Keratinocyte (primary cell): ENCODE results near the gene SUPT5H. TPM values are rescaled to one million over a fixed set of nuclear protein-coding genes. Genes with fewer than 3 reads are reported as not detected.

Experiments used
- DNase-seq: peaks from one replicate; pipeline ENCODE4 v3.0.0-alpha.2; 2011; ENCODE audit warnings: low read depth, missing footprints, low spot score
- FAIRE-seq: peaks from 2 replicates; lab custom pipeline; 2011; peaks lifted over from hg19 to GRCh38; lab: Jason Lieb, UNC
- H2AFZ ChIP-seq: 2 replicates; pipeline ENCODE4 v1.6.0; 2012; ENCODE audit warnings: low read length, control low read depth, inconsistent platforms; ENCODE audit not compliant: control insufficient read depth
- H3K27ac ChIP-seq: 2 replicates; pipeline ENCODE4 v1.5.1; 2011; ENCODE audit warnings: low read length; ENCODE audit not compliant: control insufficient read depth, insufficient read depth
- H3K27me3 ChIP-seq: 3 replicates; pipeline ENCODE4 v1.6.0; 2011; ENCODE audit warnings: low read length; ENCODE audit not compliant: control insufficient read depth, insufficient read depth; ENCODE audit errors: extremely low read depth
- H3K36me3 ChIP-seq, 2 experiments: 2 replicates in 1 of 2; 3 replicates in 1 of 2; pipeline ENCODE4 v1.5.1; 2011; ENCODE audit warnings: low read length in 2 of 2, mild to moderate bottlenecking in 1 of 2; ENCODE audit not compliant: control insufficient read depth in 2 of 2, insufficient read depth in 2 of 2; ENCODE audit errors: extremely low read depth in 1 of 2
- H3K4me1 ChIP-seq: 3 replicates; pipeline ENCODE4 v1.5.1; 2011; ENCODE audit warnings: low read length; ENCODE audit not compliant: control insufficient read depth, insufficient read depth; ENCODE audit errors: extremely low read depth
- H3K4me2 ChIP-seq: 3 replicates; pipeline ENCODE4 v1.6.0; 2011; ENCODE audit warnings: low read depth, low read length; ENCODE audit not compliant: control insufficient read depth, insufficient read depth; ENCODE audit errors: extremely low read depth
- H3K4me3 ChIP-seq, 3 experiments: fragments of 200-600 bp in 1 of 3; sonication (generic) in 1 of 3; 2 replicates in 2 of 3; 3 replicates in 1 of 3; pipeline ENCODE4 v1.5.1; 2011 to 2016; ENCODE audit warnings: low read length in 3 of 3, mild to moderate bottlenecking in 3 of 3, control low read depth in 2 of 3, inconsistent platforms in 1 of 3, low read depth in 1 of 3, mixed read lengths in 1 of 3, mixed run types in 1 of 3, moderate library complexity in 1 of 3; ENCODE audit not compliant: control insufficient read depth in 2 of 3, insufficient read depth in 2 of 3; ENCODE audit errors: extremely low read depth in 1 of 3
- H3K79me2 ChIP-seq: 2 replicates; pipeline ENCODE4 v1.6.0; 2012; ENCODE audit warnings: low read length; ENCODE audit not compliant: control insufficient read depth, insufficient read depth
- H3K9ac ChIP-seq: 3 replicates; pipeline ENCODE4 v1.6.0; 2011; ENCODE audit warnings: low read length; ENCODE audit not compliant: control insufficient read depth, insufficient read depth; ENCODE audit errors: extremely low read depth
- H3K9me1 ChIP-seq: 3 replicates; pipeline ENCODE4 v1.6.0; 2011; ENCODE audit warnings: low read length; ENCODE audit not compliant: control insufficient read depth, insufficient read depth; ENCODE audit errors: extremely low read depth
- H3K9me3 ChIP-seq: 2 replicates; pipeline ENCODE4 v1.5.1; 2012; ENCODE audit warnings: low read depth, low read length; ENCODE audit not compliant: control insufficient read depth
- H4K20me1 ChIP-seq: 3 replicates; pipeline ENCODE4 v1.6.0; 2011; ENCODE audit warnings: low read length; ENCODE audit not compliant: control insufficient read depth, insufficient read depth; ENCODE audit errors: extremely low read depth
- EZH2 ChIP-seq: IDR thresholded peaks from one replicate; pipeline ENCODE4 v1.6.1; 2012; ENCODE audit warnings: inconsistent platforms, mild to moderate bottlenecking, low read length, moderate library complexity
- dilution Hi-C: fragments of 300-500 bp; cut with MboI; formaldehyde crosslinking; loops from one replicate; pipeline ENCODE4 v1.7.0; 2020; ENCODE audit warnings: low sequenced_read_pairs; ENCODE audit not compliant: extremely low pct_ligation_motif_present
- polyA plus RNA-seq, 5 experiments: library from polyadenylated mRNA; depleted of rRNA in 3 of 5; stranded (reverse) in 3 of 5; stranded (forward) in 1 of 5; unstranded in 1 of 5; fragments of >200 nt; gene quantifications; 1 replicate in 1 of 5; 2 replicates in 3 of 5; 3 replicates in 1 of 5; pipeline versions ENCODE4 v1.2.1 to v1.2.3, GENCODE V29; 2011 to 2012; ENCODE audit warnings: missing spikeins in 2 of 5, low read depth in 1 of 5, low replicate concordance in 1 of 5
- TF ChIP-seq, protein P1 (sequence below), 3 experiments: IDR thresholded peaks in 1 of 3; conservative IDR thresholded peaks in 1 of 3; optimal IDR thresholded peaks in 1 of 3; 2 replicates in 2 of 3; 3 replicates in 1 of 3; pipeline versions ENCODE3 to v1.5.1; 2011; ENCODE audit warnings: low read length in 3 of 3, mild to moderate bottlenecking in 3 of 3, moderate library complexity in 2 of 3, control low read depth in 1 of 3, inconsistent platforms in 1 of 3; ENCODE audit not compliant: insufficient read depth in 2 of 3; ENCODE audit errors: extremely low read depth in 1 of 3

The SUPT5H gene
- polyA plus RNA-seq, 1 donor (not counting 4 experiments of a cell fraction or from before 2014, with no cell fraction given) = 63.2 TPM

DNA sequence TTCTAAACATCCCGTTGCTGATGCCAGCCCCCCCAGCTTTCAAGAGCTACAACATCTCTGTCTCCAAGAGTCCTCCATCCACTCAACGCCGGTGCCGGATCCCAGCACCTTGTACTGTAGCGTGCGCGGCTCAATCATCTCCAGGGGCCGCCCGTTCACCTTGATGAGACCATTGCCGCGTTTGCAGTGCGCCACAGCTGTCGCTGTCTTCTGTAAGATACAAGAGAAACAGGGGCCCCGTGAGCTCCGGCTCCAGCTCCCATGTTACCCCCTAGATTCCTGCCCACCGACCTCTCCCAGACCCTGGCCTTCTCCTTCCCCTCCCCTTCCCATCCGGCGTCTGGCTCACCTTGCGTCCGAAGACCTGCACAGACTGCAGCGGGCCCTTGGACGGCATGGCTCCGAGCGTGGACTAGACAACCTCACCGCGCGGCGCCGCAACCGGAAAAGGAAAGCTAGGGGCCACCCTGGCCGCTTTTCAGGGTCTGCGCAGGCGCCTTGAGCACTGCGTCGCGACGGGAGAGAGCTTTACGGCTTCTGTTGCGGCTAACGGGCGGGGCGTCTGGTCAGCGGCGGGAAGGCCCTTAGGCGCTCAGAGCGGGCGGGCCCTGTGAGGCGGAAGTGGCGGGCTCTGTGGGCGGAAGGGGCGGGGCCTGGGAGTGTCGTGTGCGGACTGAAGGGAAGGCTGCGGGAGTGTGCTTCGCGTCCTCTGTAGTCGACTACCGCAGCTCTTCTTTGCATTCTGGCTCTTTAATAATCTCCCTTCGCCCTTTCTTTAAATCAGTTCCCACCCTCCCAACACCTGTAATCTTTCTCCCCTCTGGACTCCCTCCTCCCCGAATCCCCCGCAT, 9.7 kb upstream of the SUPT5H start, which contains the start of gene RPS16:
Gene RPS16 (minus strand): TSS at position 451 of the 851 bp plus-strand sequence. CDS start 54 bp downstream, at position 397.
- Histone ChIP-seq H2AFZ (peak within 1 kb of the TSS; percentile 1), H3K4me1 (peaks cover 27% of the 10 kb centered on the region), H3K9me3 (no peaks in the 10 kb centered on the region)

DNA sequence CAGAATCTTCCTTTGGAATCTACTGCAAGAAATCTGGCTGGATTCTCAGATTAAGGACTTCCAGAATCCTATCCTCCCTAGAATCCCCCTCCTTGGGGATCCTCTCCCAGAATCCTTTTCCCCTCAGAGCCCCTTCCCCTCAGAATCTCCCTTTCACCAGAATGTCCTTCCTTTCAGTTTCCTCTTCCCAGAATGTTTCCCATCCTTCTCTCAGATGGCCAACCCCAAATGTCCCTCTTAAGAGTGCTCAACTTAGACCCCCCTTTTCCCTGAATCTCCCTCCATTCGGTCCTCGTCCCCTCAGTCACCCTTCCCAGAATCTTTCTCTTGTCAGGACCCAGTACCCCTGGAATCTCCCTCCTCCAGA, 9.0 kb upstream of the SUPT5H start:
- H3K36me3 ChIP-seq = peaks cover 15 to 29% of the 10 kb centered on the region in 2 experiments
- DNase-seq (no peak), FAIRE-seq (no peak)
- TF ChIP-seq, protein P1, sequence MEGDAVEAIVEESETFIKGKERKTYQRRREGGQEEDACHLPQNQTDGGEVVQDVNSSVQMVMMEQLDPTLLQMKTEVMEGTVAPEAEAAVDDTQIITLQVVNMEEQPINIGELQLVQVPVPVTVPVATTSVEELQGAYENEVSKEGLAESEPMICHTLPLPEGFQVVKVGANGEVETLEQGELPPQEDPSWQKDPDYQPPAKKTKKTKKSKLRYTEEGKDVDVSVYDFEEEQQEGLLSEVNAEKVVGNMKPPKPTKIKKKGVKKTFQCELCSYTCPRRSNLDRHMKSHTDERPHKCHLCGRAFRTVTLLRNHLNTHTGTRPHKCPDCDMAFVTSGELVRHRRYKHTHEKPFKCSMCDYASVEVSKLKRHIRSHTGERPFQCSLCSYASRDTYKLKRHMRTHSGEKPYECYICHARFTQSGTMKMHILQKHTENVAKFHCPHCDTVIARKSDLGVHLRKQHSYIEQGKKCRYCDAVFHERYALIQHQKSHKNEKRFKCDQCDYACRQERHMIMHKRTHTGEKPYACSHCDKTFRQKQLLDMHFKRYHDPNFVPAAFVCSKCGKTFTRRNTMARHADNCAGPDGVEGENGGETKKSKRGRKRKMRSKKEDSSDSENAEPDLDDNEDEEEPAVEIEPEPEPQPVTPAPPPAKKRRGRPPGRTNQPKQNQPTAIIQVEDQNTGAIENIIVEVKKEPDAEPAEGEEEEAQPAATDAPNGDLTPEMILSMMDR (optimal IDR thresholded peaks at IDR 0.05 in 1 of 3, IDR thresholded peaks at IDR 0.05 in 1 of 3, conservative IDR thresholded peaks at IDR 0.05 in 1 of 3; ENCODE audit: extremely low read depth in 1 of 3, insufficient read depth in 2 of 3, low read length in 3 of 3) = no peak
- TF ChIP-seq EZH2 = no peak
- peak overlapping the region; percentile 73 for H3K27ac ChIP-seq
- no peaks in the 10 kb centered on the region for H3K27me3 ChIP-seq
- H3K79me2 ChIP-seq = peaks cover 28% of the 10 kb centered on the region
- H2AFZ ChIP-seq = peak overlapping the region; percentile 1
- H3K9me3 ChIP-seq = no peaks in the 10 kb centered on the region
- peaks cover 6% of the 10 kb centered on the region for H3K9me1 ChIP-seq
- peaks cover 15% of the 10 kb centered on the region for H4K20me1 ChIP-seq
- peak overlapping the region; percentile 99 for H3K9ac ChIP-seq
- peak overlapping the region; percentile 75 to 92 (median 78) for H3K4me3 ChIP-seq
- H3K4me1 ChIP-seq = peaks cover 23% of the 10 kb centered on the region
- H3K4me2 ChIP-seq = peak overlapping the region; percentile 96
- dilution Hi-C loops = no loop called here

More for the DNA sequence above, 9.7 kb upstream of the SUPT5H start, which contains the start of gene RPS16:
- dilution Hi-C loops = no loop called here
- H3K79me2 ChIP-seq = peaks cover 28% of the 10 kb centered on the region
- H3K9me1 ChIP-seq = peaks cover 9% of the 10 kb centered on the region
- peaks cover 15 to 29% of the 10 kb centered on the region in 2 experiments for H3K36me3 ChIP-seq
- peak within 1 kb of the TSS; percentile 91 for H3K27ac ChIP-seq
- FAIRE-seq (no peak), DNase-seq (peak; percentile 83)
- TF ChIP-seq EZH2 = no peak
- TF ChIP-seq, protein P1 (optimal IDR thresholded peaks at IDR 0.05 in 1 of 3, IDR thresholded peaks at IDR 0.05 in 1 of 3, conservative IDR thresholded peaks at IDR 0.05 in 1 of 3; ENCODE audit: extremely low read depth in 1 of 3, insufficient read depth in 2 of 3, low read length in 3 of 3) = no peak
- H4K20me1 ChIP-seq = peaks cover 15% of the 10 kb centered on the region
- H3K4me2 ChIP-seq = peak within 1 kb of the TSS; percentile 99
- H3K4me3 ChIP-seq = peak within 1 kb of the TSS; percentile 92 to 99 (median 99)
- peak within 1 kb of the TSS; percentile 99 for H3K9ac ChIP-seq
- H3K27me3 ChIP-seq = no peaks in the 10 kb centered on the region
